Activated CD4-positive, CD25-positive, alpha-beta regulatory T cell treated with anti-CD3 and anti-CD28 coated beads, Interleukin-2, amount 50 U/mL, for 16 hours (primary cell): ENCODE measurements around the gene SNAI1.
"Not testable (repeated sequence)": the region's sequence is repeated elsewhere in the genome, so short reads cannot be mapped to it uniquely, and the experiment has no call there.

Source experiments
- DNase-seq: peaks from one replicate; pipeline ENCODE4 v3.0.0-alpha.2; 2020; ENCODE audit warnings: low read depth, low spot score

SNAI1 gene

GRCh38 chr20:49987015-49987867, 4.5 kb downstream of the SNAI1 start:
- no peak for DNase-seq

- no peak for DNase-seq
Observed at GRCh38 chr20:49987868-49988690, 5.3 kb downstream of the SNAI1 start.

- no peak for DNase-seq
Observed at GRCh38 chr20:49989234-49990065, 6.7 kb downstream of the SNAI1 start.

- DNase-seq: no peak
Observed at GRCh38 chr20:49990271-49990720, 7.5 kb downstream of the SNAI1 start.

GRCh38 chr20:49993301-49993751, 10.5 kb downstream of the SNAI1 start:
- no peak for DNase-seq

- no peak for DNase-seq
Observed at GRCh38 chr20:49995586-49995985, 12.8 kb downstream of the SNAI1 start.

GRCh38 chr20:49998478-49999188, 15.9 kb downstream of the SNAI1 start:
- DNase-seq: not testable (repeated sequence)

- DNase-seq: no peak
Observed at GRCh38 chr20:49999329-49999728, 16.5 kb downstream of the SNAI1 start.

- not testable (repeated sequence) for DNase-seq
Observed at GRCh38 chr20:50000548-50001222, 17.9 kb downstream of the SNAI1 start.

GRCh38 chr20:50001784-50002311, 19.1 kb downstream of the SNAI1 start:
- no peak for DNase-seq

GRCh38 chr20:50003253-50003656, 20.5 kb downstream of the SNAI1 start:
- no peak for DNase-seq

- DNase-seq: no peak
Observed at GRCh38 chr20:50004229-50004628, 21.4 kb downstream of the SNAI1 start.

GRCh38 chr20:50005471-50005981, 22.7 kb downstream of the SNAI1 start:
- DNase-seq: no peak

GRCh38 chr20:50007369-50007768, 24.6 kb downstream of the SNAI1 start:
- no peak for DNase-seq

GRCh38 chr20:50008007-50008406, 25.2 kb downstream of the SNAI1 start:
- no peak for DNase-seq

GRCh38 chr20:50009521-50010454, 27.0 kb downstream of the SNAI1 start:
- no peak for DNase-seq

GRCh38 chr20:50011597-50011996, 28.8 kb downstream of the SNAI1 start:
- not testable (repeated sequence) for DNase-seq
